OCI-LY7 (cell line): Measurements from ENCODE around the gene TMEM33. TPM values are rescaled to one million over a fixed set of nuclear protein-coding genes. Genes with fewer than 3 reads are reported as not detected.

ENCODE experiments used
- BruUV-seq: library from RNA; stranded (reverse); fragments of 400-500 nt; replicated peaks from 2 replicates; lab custom pipeline; 2021; lab: Mats Ljungman, UMichigan
- CTCF ChIA-PET: fragments of 300-600 bp; sonication (Branson Sonifier 250); formaldehyde crosslinking; loops from one replicate; lab custom pipeline; 2022; ENCODE audit warnings: antibody characterized with exemption; ENCODE audit not compliant: unreplicated experiment; lab: Charles Lee
- POLR2A ChIA-PET: fragments of 300-600 bp; sonication (Branson Sonifier 250); formaldehyde crosslinking; loops from one replicate; lab custom pipeline; 2022; ENCODE audit warnings: antibody characterized with exemption; lab: Charles Lee
- DNase-seq: peaks from one replicate; pipeline ENCODE4 v3.0.0-alpha.2; 2015; ENCODE audit warnings: low spot score
- H2AFZ ChIP-seq: fragments of 200-600 bp; sonication (generic), shearing (Covaris generic); 2 replicates; pipeline ENCODE4 v1.6.1; 2014; ENCODE audit warnings: mild to moderate bottlenecking, antibody characterized with exemption, low read length, moderate library complexity
- H3K27ac ChIP-seq: fragments of 200-600 bp; sonication (generic); 2 replicates; pipeline ENCODE4 v1.5.1; 2014; ENCODE audit warnings: mixed run types, low read depth, mild to moderate bottlenecking, moderate library complexity, low read length, inconsistent platforms; ENCODE audit not compliant: poor library complexity, severe bottlenecking
- H3K36me3 ChIP-seq: fragments of 200-600 bp; sonication (generic); 2 replicates; pipeline ENCODE4 v1.6.1; 2014; ENCODE audit warnings: mild to moderate bottlenecking, antibody characterized with exemption, low read length, moderate library complexity, mixed read lengths; ENCODE audit not compliant: insufficient read depth
- H3K4me1 ChIP-seq: fragments of 200-600 bp; sonication (generic); 2 replicates; pipeline ENCODE4 v1.5.1; 2014; ENCODE audit warnings: mild to moderate bottlenecking, low read length; ENCODE audit not compliant: insufficient read depth, poor library complexity, severe bottlenecking
- H3K4me2 ChIP-seq: fragments of 200-600 bp; sonication (generic); 2 replicates; pipeline ENCODE4 v1.6.1; 2014; ENCODE audit warnings: mild to moderate bottlenecking, low read length
- H3K4me3 ChIP-seq: fragments of 200-600 bp; sonication (generic); 2 replicates; pipeline ENCODE4 v1.5.1; 2014; ENCODE audit warnings: mild to moderate bottlenecking, low read depth, low read length; ENCODE audit not compliant: poor library complexity, severe bottlenecking
- H3K79me2 ChIP-seq: fragments of 200-600 bp; sonication (generic); 2 replicates; pipeline ENCODE4 v1.6.1; 2016; ENCODE audit warnings: low read depth, mild to moderate bottlenecking, low read length, moderate library complexity, mixed read lengths; ENCODE audit not compliant: insufficient read depth
- H3K9me2 ChIP-seq: fragments of 200-600 bp; sonication (generic); 2 replicates; pipeline ENCODE4 v1.6.1; 2016; ENCODE audit warnings: mild to moderate bottlenecking, low read length, mixed read lengths; ENCODE audit not compliant: insufficient read depth
- H3K9me3 ChIP-seq: fragments of 200-600 bp; sonication (generic); 2 replicates; pipeline ENCODE4 v1.6.1; 2014; ENCODE audit warnings: mild to moderate bottlenecking, mixed run types, low read length, mixed read lengths
- H4K20me1 ChIP-seq: fragments of 200-600 bp; sonication (generic); 2 replicates; pipeline ENCODE4 v1.6.1; 2014; ENCODE audit warnings: mild to moderate bottlenecking, antibody characterized with exemption, low read length, moderate library complexity, mixed read lengths; ENCODE audit not compliant: insufficient read depth
- EZH2phosphoT487 ChIP-seq: fragments of 200-600 bp; sonication (generic); IDR thresholded peaks from 2 replicates; pipeline ENCODE4 v1.6.1; 2018; ENCODE audit warnings: low read depth, borderline replicate concordance, mild to moderate bottlenecking, mixed run types, antibody characterized with exemption, low read length, moderate library complexity, mixed read lengths
- intact Hi-C: fragments of 100-400 bp; cut with micrococcal nuclease; formaldehyde crosslinking; loops from one replicate; pipeline ENCODE4 v1.10.0; 2022; ENCODE audit not compliant: unreplicated experiment
- total RNA-seq, 2 experiments: library from RNA; depleted of rRNA in 1 of 2; stranded (reverse); fragments of >200 nt in 1 of 2; shearing (Covaris generic) in 1 of 2; gene quantifications; 2 replicates each; pipeline ENCODE4 v1.2.3, GENCODE V29; 2014 to 2022
- TF ChIP-seq, protein P1 (sequence below): fragments of 200-600 bp; sonication (generic); conservative IDR thresholded peaks from 2 replicates; pipeline ENCODE4 v1.5.1; 2014; ENCODE audit warnings: mild to moderate bottlenecking, antibody characterized with exemption, low read length, moderate library complexity, mixed read lengths

TMEM33 gene
- total RNA-seq, 2 experiments from 2014 or later, result 25.7 to 46.6 TPM

DNA sequence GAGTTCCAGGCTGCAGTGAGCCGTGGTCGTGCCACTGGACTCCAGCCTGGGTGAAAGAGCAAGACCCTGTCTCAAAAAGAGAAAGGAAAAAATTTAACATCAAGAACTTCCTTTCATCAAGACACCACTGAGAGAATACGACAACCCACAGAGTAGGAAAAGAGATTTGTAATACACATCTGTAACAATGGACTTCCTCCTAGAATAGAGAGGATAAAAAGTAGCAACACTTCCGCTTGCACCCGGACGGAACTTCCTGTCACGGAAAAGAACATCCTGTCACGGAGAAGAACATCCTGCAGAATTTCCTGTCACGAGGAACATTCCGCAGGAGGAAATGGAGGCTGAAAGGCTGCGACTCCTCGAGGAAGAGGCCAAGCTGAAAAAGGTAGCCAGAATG, 46.2 kb downstream of the TMEM33 start, which contains the start of gene DCAF4L1:
TSS of gene DCAF4L1 (plus strand) at position 301 of the 400 bp plus-strand sequence. CDS start at position 338, 37 bp downstream.
- ChIA-PET POLR2A (no interaction called here), CTCF (no interaction called here)
- no peaks in the 10 kb centered on the region for H3K79me2 ChIP-seq
- H3K4me1 ChIP-seq, result no peaks in the 10 kb centered on the region
- no peaks in the 10 kb centered on the region for H4K20me1 ChIP-seq
- no peak for TF ChIP-seq EZH2phosphoT487
- TF ChIP-seq, protein P1, sequence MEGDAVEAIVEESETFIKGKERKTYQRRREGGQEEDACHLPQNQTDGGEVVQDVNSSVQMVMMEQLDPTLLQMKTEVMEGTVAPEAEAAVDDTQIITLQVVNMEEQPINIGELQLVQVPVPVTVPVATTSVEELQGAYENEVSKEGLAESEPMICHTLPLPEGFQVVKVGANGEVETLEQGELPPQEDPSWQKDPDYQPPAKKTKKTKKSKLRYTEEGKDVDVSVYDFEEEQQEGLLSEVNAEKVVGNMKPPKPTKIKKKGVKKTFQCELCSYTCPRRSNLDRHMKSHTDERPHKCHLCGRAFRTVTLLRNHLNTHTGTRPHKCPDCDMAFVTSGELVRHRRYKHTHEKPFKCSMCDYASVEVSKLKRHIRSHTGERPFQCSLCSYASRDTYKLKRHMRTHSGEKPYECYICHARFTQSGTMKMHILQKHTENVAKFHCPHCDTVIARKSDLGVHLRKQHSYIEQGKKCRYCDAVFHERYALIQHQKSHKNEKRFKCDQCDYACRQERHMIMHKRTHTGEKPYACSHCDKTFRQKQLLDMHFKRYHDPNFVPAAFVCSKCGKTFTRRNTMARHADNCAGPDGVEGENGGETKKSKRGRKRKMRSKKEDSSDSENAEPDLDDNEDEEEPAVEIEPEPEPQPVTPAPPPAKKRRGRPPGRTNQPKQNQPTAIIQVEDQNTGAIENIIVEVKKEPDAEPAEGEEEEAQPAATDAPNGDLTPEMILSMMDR, result no peak
- no peaks in the 10 kb centered on the region for H3K36me3 ChIP-seq
- H2AFZ ChIP-seq, result no peak within 1 kb of the TSS
- BruUV-seq, result no TSS peak
- no peak for DNase-seq
- H3K9me3 ChIP-seq, result no peaks in the 10 kb centered on the region
- no peak within 1 kb of the TSS for H3K4me2 ChIP-seq
- H3K9me2 ChIP-seq, result no peaks in the 10 kb centered on the region
- no peak within 1 kb of the TSS for H3K27ac ChIP-seq
- no peak within 1 kb of the TSS for H3K4me3 ChIP-seq
- intact Hi-C loops, result no loop called here

DNA sequence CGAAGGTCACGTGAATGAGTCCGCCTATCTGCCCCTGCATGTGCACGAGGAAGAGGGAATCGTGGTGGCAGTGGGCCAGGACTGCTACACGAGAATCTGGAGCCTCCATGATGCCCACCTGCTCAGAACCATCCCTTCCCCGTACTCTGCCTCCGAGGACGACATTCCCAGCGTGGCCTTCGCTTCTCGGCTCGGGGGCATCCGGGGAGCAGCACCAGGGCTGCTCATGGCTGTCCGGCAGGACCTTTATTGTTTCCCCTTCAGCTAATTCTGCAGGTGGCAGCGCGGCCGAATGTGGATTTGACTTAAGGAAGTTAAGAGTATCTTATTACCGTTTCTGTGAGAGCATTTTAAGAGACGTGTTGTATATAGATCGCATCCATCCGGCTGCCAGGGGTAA, 47.5 kb downstream of the TMEM33 start:
- Histone ChIP-seq H3K79me2 (no peaks in the 10 kb centered on the region), H3K9me2 (no peaks in the 10 kb centered on the region), H3K27ac (no peak overlapping the region), H3K9me3 (no peaks in the 10 kb centered on the region), H3K4me3 (no peak overlapping the region), H3K4me2 (no peak overlapping the region), H3K4me1 (no peaks in the 10 kb centered on the region), H4K20me1 (no peaks in the 10 kb centered on the region), H2AFZ (no peak overlapping the region), H3K36me3 (no peaks in the 10 kb centered on the region)
- ChIA-PET POLR2A (no interaction called here), CTCF (no interaction called here)
- TF ChIP-seq, protein P1, result no peak
- no peak for TF ChIP-seq EZH2phosphoT487
- no TSS peak for BruUV-seq
- intact Hi-C loops, result no loop called here
- DNase-seq, result no peak

DNA sequence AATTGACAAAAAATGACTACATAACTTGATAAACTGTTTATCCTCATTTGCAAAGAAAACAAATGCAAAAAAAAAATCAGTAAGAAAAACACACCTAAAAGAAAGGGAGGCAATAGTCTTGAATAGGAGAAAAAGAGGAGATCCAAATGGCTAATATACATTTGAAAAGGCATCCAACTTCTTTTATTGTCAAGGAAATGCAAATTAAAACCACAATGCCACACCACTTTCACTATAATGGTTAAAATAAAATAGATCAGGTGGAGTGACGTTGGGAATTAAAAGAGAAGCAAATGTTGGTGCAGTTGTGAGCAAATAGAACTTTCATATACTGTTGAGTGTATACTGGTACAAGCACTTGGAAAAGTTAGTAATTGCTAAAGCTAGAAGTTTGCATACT, 49.9 kb downstream of the TMEM33 start:
- no peaks in the 10 kb centered on the region for H4K20me1 ChIP-seq
- CTCF ChIA-PET, result no interaction called here
- H3K4me2 ChIP-seq, result no peak overlapping the region
- no peaks in the 10 kb centered on the region for H3K9me3 ChIP-seq
- no peaks in the 10 kb centered on the region for H3K36me3 ChIP-seq
- no peak overlapping the region for H2AFZ ChIP-seq
- no peak overlapping the region for H3K27ac ChIP-seq
- peaks cover 12% of the 10 kb centered on the region for H3K4me1 ChIP-seq
- H3K4me3 ChIP-seq, result no peak overlapping the region
- H3K9me2 ChIP-seq, result no peaks in the 10 kb centered on the region
- intact Hi-C loops, result no loop called here
- no peak for DNase-seq
- BruUV-seq, result no TSS peak
- POLR2A ChIA-PET, result no interaction called here
- H3K79me2 ChIP-seq, result no peaks in the 10 kb centered on the region
- TF ChIP-seq EZH2phosphoT487, result no peak
- TF ChIP-seq, protein P1, result no peak
